DLD1 (cell line): Measurements from ENCODE around the gene PEAK1.

ENCODE experiments used
- in situ Hi-C: cut with HindIII; loops from 2 replicates; pipeline ENCODE4 v1.10.0; 2017; ENCODE audit warnings: low sequenced_read_pairs

The PEAK1 gene

GRCh38 chr15:77371850-77372563 lies 47.9 kb downstream of the PEAK1 start:
- in situ Hi-C loops: no loop called here

GRCh38 chr15:77370580-77370979 lies 49.3 kb downstream of the PEAK1 start:
- in situ Hi-C loops: no loop called here

- in situ Hi-C loops: no loop called here
These were observed 50.7 kb downstream of the PEAK1 start for GRCh38 chr15:77369168-77369567.

- in situ Hi-C loops: no loop called here
These were observed 52.3 kb downstream of the PEAK1 start for GRCh38 chr15:77367631-77368030.

GRCh38 chr15:77361456-77361855 lies 58.4 kb downstream of the PEAK1 start:
- in situ Hi-C loops: no loop called here

- in situ Hi-C loops: no loop called here
These were observed 61.2 kb downstream of the PEAK1 start for GRCh38 chr15:77358545-77359240.

GRCh38 chr15:77356305-77356704 lies 63.6 kb downstream of the PEAK1 start:
- in situ Hi-C loops: no loop called here

GRCh38 chr15:77355321-77355720 lies 64.6 kb downstream of the PEAK1 start:
- in situ Hi-C loops: no loop called here

GRCh38 chr15:77354063-77354462 lies 65.8 kb downstream of the PEAK1 start:
- in situ Hi-C loops: no loop called here

- in situ Hi-C loops: no loop called here
These were observed 67.0 kb downstream of the PEAK1 start for GRCh38 chr15:77352887-77353286.

- in situ Hi-C loops: no loop called here
These were observed 69.1 kb downstream of the PEAK1 start for GRCh38 chr15:77350792-77351191.

- in situ Hi-C loops: no loop called here
These were observed 70.2 kb downstream of the PEAK1 start for GRCh38 chr15:77349666-77350065.

- in situ Hi-C loops: no loop called here
These were observed 71.4 kb downstream of the PEAK1 start for GRCh38 chr15:77348511-77348910.

GRCh38 chr15:77347197-77347596 lies 72.7 kb downstream of the PEAK1 start:
- in situ Hi-C loops: no loop called here

GRCh38 chr15:77346245-77347036 lies 73.5 kb downstream of the PEAK1 start:
- in situ Hi-C loops: no loop called here

- in situ Hi-C loops: no loop called here
These were observed 77.1 kb downstream of the PEAK1 start for GRCh38 chr15:77342807-77343206.

- in situ Hi-C loops: no loop called here
These were observed 79.7 kb downstream of the PEAK1 start for GRCh38 chr15:77340245-77340644.

GRCh38 chr15:77336006-77336405 lies 83.9 kb downstream of the PEAK1 start:
- in situ Hi-C loops: no loop called here

GRCh38 chr15:77335298-77335697 lies 84.6 kb downstream of the PEAK1 start:
- in situ Hi-C loops: no loop called here

GRCh38 chr15:77333166-77333565 lies 86.7 kb downstream of the PEAK1 start:
- in situ Hi-C loops: no loop called here

- in situ Hi-C loops: no loop called here
These were observed 90.7 kb downstream of the PEAK1 start for GRCh38 chr15:77329202-77329601.
